ENCODE measurements around the gene CMTM8. TPM values are rescaled to one million over a fixed set of nuclear protein-coding genes. Genes with fewer than 3 reads are reported as not detected.
A peak's percentile ranks its signal among the peaks of the same experiment; 100 is the strongest.

CMTM8 gene
- total RNA-seq, 2 donors from 2014 or later = 5.8 to 11.6 TPM

GRCh38 chr3:32419742-32420125 lies 181.3 kb downstream of the CMTM8 start:
- no peaks in the 10 kb centered on the region for H3K27me3 Mint-ChIP-seq (ENCODE audit: insufficient read depth)
- no peak for TF ChIP-seq CTCF (conservative IDR thresholded peaks at IDR 0.05)
- no peaks in the 10 kb centered on the region for H3K27me3 ChIP-seq (ENCODE audit: control insufficient read depth, insufficient read depth, low read length, poor library complexity, severe bottlenecking)
- H3K9me3 Mint-ChIP-seq = peaks cover 8% of the 10 kb centered on the region
- no peak overlapping the region for H3K4me3 Mint-ChIP-seq
- H3K4me3 ChIP-seq (ENCODE audit: low read length) = no peak overlapping the region
- 90 to 98% methylated on average over 2 of the region's 2 CpGs for WGBS, 2 experiments (ENCODE audit: insufficient coverage in 1 of 2, insufficient read length in 1 of 2)
- H3K9ac ChIP-seq (ENCODE audit: extremely low read depth, low read length, poor library complexity, severe bottlenecking) = no peak overlapping the region
- no peaks in the 10 kb centered on the region for H3K36me3 ChIP-seq (ENCODE audit: control insufficient read depth, insufficient read depth, low read length)
- peaks cover 7% of the 10 kb centered on the region for H3K9me3 ChIP-seq (ENCODE audit: control insufficient read depth, low read length)
- H3K36me3 Mint-ChIP-seq (ENCODE audit: low read depth) = no peaks in the 10 kb centered on the region
- DNase-seq = no peak
- H3K27ac ChIP-seq (ENCODE audit: low read depth, low read length) = no peak overlapping the region
- H3K27ac Mint-ChIP-seq = peak overlapping the region; percentile 81
- peaks cover 3% of the 10 kb centered on the region for H3K4me1 ChIP-seq (ENCODE audit: control insufficient read depth, insufficient read depth, low read length)
- H3K4me1 Mint-ChIP-seq = peaks cover 17% of the 10 kb centered on the region

Other genes with a start within 250 kb of the CMTM8 start
- 1 to 10 TPM; 1.5 to 3.5 TPM for gene GPD1L, start 132.1 kb upstream of the CMTM8 start, total RNA-seq
- 10 to 100 TPM; 11.1 TPM for gene CMTM7, start 153.2 kb downstream of the CMTM8 start, total RNA-seq